Measurements from ENCODE around the gene CXCR5. TPM values are rescaled to one million over a fixed set of nuclear protein-coding genes. Genes with fewer than 3 reads are reported as not detected.

The CXCR5 gene
- total RNA-seq, 1 experiment from 2014 or later = not detected

DNA sequence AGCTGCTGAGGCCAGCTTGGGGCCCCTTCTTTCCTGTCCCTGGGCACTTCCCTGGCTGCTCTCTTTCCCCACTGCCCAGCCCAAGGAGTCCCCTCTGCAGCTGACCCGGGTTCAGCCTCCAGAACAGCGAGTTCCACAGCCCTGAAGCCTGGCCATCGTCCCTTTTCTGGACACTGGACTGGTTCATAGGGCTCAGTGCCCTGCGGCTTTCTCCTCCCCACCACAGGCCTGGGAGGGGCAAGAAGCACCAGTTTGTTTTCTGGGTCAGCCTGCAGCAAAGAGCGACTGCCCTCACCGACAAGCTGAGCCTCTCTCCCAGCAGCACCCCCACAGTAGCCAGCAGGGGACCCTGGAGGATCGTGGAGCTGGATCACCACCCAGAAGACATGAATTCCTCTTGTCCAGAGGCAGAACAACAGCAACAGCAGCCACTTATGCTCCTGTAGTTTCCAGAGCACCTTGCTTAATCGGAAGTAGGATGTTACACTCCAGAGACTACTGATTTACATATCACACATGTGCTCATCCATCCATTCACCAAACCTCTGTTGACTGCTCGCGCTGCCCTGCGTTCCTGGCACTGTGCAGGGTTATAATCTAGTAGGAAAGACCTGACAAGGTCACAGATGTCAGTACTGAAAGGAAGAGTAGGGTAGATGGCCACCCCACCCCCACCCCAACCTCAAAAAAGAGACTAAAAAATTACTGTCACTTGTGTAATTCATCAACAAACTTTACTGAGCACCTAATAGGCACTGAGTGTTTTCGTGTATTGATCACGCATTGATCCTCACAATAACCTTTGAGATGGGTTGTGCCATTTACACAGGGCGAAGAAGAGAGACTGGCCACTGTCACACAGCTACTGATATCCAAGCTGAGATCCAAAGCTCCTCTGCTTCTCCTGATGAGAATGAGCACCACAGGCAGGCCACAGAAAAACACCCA, 13.0 kb upstream of the CXCR5 start:
- in situ Hi-C loops (cut with HindIII; ENCODE audit: low pct_unique_long_range_greater_than_20kb, low sequenced_read_pairs) = no loop called here
- peak; percentile 19 for DNase-seq (ENCODE audit: low read depth, low spot score)

GRCh38 chr11:118872403-118872821, 11.3 kb upstream of the CXCR5 start:
- DNase-seq (ENCODE audit: low read depth, low spot score) = no peak
- in situ Hi-C loops (cut with HindIII; ENCODE audit: low pct_unique_long_range_greater_than_20kb, low sequenced_read_pairs) = no loop called here

- in situ Hi-C loops (cut with HindIII; ENCODE audit: low pct_unique_long_range_greater_than_20kb, low sequenced_read_pairs) = no loop called here
- DNase-seq (ENCODE audit: low read depth, low spot score) = no peak
Measured at GRCh38 chr11:118873804-118874203, 9.9 kb upstream of the CXCR5 start.

- in situ Hi-C loops (cut with HindIII; ENCODE audit: low pct_unique_long_range_greater_than_20kb, low sequenced_read_pairs) = no loop called here
- DNase-seq (ENCODE audit: low read depth, low spot score) = no peak
Measured at GRCh38 chr11:118876286-118876685, 7.4 kb upstream of the CXCR5 start.

- in situ Hi-C loops (cut with HindIII; ENCODE audit: low pct_unique_long_range_greater_than_20kb, low sequenced_read_pairs) = no loop called here
- no peak for DNase-seq (ENCODE audit: low read depth, low spot score)
Measured at GRCh38 chr11:118877487-118878162, 6.1 kb upstream of the CXCR5 start.

DNA sequence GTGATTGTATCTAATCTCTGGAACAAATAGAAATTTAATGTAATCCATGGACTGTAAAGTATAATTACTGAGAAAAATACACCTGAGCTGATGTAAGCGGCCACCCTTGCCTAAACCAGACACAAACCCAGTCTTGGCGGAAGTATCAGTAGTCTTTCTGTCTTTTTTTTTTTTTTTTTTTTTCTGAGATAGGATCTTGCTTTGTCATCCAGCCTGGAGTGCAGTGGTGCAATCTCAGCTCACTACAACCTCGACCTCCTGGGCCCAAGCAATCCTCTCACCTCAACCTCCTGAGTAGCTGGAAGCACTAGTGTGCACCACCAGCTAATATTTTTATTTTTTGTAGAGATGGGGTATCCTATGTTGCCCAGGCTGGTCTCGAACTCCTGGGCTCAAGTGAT, 5.5 kb upstream of the CXCR5 start:
- DNase-seq (ENCODE audit: low read depth, low spot score) = no peak
- in situ Hi-C loops (cut with HindIII; ENCODE audit: low pct_unique_long_range_greater_than_20kb, low sequenced_read_pairs) = no loop called here

- no peak for DNase-seq (ENCODE audit: low read depth, low spot score)
- in situ Hi-C loops (cut with HindIII; ENCODE audit: low pct_unique_long_range_greater_than_20kb, low sequenced_read_pairs) = no loop called here
Measured at GRCh38 chr11:118881228-118881627, 2.5 kb upstream of the CXCR5 start.

GRCh38 chr11:118882491-118882890, 1.2 kb upstream of the CXCR5 start:
- in situ Hi-C loops (cut with HindIII; ENCODE audit: low pct_unique_long_range_greater_than_20kb, low sequenced_read_pairs) = no loop called here
- DNase-seq (ENCODE audit: low read depth, low spot score) = no peak

DNA sequence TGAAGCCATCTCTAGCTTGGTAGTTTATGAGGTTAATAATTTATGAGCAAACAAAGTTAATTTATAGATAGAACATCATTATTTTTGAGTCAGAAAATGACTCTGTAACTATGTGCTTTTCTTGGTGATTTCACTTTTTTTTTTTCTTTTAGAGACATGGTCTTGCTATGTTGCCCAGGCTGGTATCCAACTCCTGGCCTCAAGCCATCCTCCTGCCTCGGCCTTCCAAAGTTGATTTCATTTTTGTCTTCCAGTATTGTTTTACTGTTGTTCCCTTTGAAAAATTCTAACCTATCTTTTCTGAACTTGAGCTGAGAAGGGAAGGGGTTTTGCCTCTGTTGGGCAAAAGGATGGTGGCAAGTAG, 706 bp upstream of the CXCR5 start:
- in situ Hi-C loops (cut with HindIII; ENCODE audit: low pct_unique_long_range_greater_than_20kb, low sequenced_read_pairs) = no loop called here
- DNase-seq (ENCODE audit: low read depth, low spot score) = no peak

DNA sequence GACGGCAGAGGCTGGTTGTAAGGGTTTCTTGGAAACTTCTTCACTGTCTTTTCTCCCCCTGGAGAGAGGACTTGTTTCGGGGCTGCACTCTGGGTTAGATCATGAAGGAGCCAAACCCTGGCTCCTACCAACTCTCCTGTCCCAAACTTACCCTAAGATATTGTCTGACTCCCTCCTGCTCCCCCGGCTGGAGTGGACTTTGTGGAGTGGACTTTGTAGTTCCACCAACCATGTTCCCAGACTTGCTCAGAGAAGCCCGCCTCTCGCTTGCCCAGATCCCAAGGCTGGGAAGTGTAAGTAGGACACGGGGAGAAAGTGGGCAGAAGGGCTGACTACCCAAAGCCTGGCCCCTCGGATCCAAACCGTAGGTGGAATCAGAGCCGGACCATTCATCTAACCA, 1.2 kb downstream of the CXCR5 start:
- no peak for DNase-seq (ENCODE audit: low read depth, low spot score)

DNA sequence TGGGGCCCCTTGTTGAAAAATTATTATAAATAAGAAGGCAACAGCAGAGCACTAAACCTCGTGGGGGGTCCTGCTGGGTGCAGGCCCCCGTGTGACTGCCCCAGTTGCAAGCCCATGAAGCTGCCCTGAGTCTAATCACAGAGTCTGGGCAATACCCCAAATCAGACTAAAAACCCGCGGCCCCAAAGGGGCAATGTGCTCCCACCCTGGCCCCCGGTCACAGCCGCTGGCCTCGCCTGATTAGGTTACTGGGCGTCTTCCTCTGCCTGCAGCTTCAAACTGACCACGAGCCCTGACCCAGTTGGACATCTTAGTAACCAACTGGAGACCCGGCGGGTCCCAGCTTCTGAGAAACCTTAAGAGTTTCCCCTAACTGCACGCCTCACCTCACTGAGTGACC, 1.6 kb downstream of the CXCR5 start:
- in situ Hi-C loops (cut with HindIII; ENCODE audit: low pct_unique_long_range_greater_than_20kb, low sequenced_read_pairs) = no loop called here
- no peak for DNase-seq (ENCODE audit: low read depth, low spot score)

More for the DNA sequence above, 1.2 kb downstream of the CXCR5 start:
- in situ Hi-C loops (cut with HindIII; ENCODE audit: low pct_unique_long_range_greater_than_20kb, low sequenced_read_pairs) = no loop called here

DNA sequence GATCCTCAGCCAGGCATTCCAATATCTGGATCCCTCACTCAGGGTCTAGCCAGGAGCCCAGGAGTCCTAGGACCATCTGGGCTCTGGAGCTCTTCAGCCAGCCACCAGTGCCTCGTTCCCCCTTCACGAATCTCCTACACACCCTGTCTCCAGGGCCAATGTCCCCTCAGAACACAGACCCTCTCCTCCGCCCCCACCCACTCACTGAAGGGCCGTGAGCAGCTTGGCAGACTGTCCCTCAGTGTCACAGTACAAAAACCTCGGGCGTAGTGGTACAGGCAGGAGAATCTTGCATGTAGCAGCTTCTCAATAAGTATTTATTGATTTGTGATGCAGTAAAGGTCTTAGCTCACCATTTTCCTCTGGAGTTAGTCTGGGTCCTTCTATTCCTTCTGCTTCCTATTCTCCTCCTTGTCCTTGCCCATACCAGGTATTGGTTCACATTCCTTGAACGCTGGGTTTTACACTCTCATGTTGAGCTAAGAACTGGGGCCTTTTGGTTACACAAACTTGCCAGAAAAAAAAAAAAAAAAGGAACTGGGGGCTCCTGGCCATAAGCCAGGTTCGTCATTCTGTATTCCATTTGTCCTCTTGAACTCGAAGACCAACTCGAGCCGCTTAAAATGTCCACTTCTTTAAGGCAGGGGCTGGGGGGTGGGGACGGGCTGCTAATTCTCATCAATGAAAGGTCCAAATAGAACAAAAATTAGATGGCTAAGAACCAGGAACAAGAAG, 2.3 kb downstream of the CXCR5 start:
- in situ Hi-C loops (cut with HindIII; ENCODE audit: low pct_unique_long_range_greater_than_20kb, low sequenced_read_pairs) = no loop called here

GRCh38 chr11:118886681-118887111, 3.0 kb downstream of the CXCR5 start:
- in situ Hi-C loops (cut with HindIII; ENCODE audit: low pct_unique_long_range_greater_than_20kb, low sequenced_read_pairs) = no loop called here
- no peak for DNase-seq (ENCODE audit: low read depth, low spot score)

More for the DNA sequence above, 2.3 kb downstream of the CXCR5 start:
- no peak for DNase-seq (ENCODE audit: low read depth, low spot score)

DNA sequence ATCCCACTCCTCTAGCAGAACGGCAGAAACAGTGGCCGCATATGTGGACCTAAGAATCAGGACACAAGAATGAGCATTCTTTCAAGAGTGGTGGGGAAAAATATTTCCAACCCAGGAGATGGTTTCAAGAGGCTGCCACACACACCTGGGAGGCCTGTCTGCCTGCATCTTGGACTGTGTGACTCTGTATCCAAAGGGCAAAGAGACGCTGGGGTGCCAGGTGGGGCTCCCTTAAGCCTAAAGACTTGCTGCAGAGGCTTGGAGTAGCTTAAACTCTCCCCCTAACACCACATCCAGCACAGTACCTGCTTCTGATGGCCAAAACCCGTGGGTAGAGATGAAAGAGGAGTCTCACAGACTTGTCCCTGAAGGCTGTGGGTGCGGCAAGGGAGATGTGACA, 3.5 kb downstream of the CXCR5 start:
- DNase-seq (ENCODE audit: low read depth, low spot score) = no peak
- in situ Hi-C loops (cut with HindIII; ENCODE audit: low pct_unique_long_range_greater_than_20kb, low sequenced_read_pairs) = no loop called here

DNA sequence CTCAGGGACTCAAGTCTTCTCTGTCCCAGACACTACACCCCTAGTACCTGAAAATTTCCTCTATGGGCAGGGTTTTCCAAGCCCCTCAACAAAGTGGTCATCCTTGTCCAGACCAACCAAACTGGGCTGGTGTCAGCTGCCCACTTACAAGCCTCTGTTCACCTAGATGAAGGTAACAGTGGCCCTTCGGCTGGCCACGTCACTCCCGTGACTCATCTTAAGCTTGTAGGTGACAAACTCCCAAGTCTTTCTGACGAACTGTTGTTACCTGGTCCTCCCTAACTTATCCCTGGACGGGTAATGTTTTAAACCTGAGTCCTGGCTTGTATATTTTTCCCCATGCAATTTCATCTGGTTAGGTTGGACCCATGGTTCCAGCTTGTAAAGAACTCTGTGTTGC, 4.7 kb downstream of the CXCR5 start:
- in situ Hi-C loops (cut with HindIII; ENCODE audit: low pct_unique_long_range_greater_than_20kb, low sequenced_read_pairs) = no loop called here
- no peak for DNase-seq (ENCODE audit: low read depth, low spot score)

GRCh38 chr11:118889797-118890196, 6.1 kb downstream of the CXCR5 start:
- DNase-seq (ENCODE audit: low read depth, low spot score) = no peak
- in situ Hi-C loops (cut with HindIII; ENCODE audit: low pct_unique_long_range_greater_than_20kb, low sequenced_read_pairs) = no loop called here

GRCh38 chr11:118892514-118892913, 8.8 kb downstream of the CXCR5 start:
- in situ Hi-C loops (cut with HindIII; ENCODE audit: low pct_unique_long_range_greater_than_20kb, low sequenced_read_pairs) = no loop called here
- no peak for DNase-seq (ENCODE audit: low read depth, low spot score)

GRCh38 chr11:118892964-118893363, 9.3 kb downstream of the CXCR5 start:
- DNase-seq (ENCODE audit: low read depth, low spot score) = no peak
- in situ Hi-C loops (cut with HindIII; ENCODE audit: low pct_unique_long_range_greater_than_20kb, low sequenced_read_pairs) = no loop called here
